NOMO-1 treated with DMSO at 0.1 percent for 48 hours (cell line): Measurements from ENCODE around the gene BPIFB6.
"Not testable (repeated sequence)": the region's sequence is repeated elsewhere in the genome, so short reads cannot be mapped to it uniquely, and the experiment has no call there.

Experiments used
- DNase-seq: peaks from one replicate; lab custom pipeline; 2025; ENCODE audit not compliant: unreplicated experiment; lab: John Stamatoyannopoulos, UW

The BPIFB6 gene

GRCh38 chr20:33027769-33028751 is 3.4 kb upstream of the BPIFB6 start:
- no peak for DNase-seq

DNA sequence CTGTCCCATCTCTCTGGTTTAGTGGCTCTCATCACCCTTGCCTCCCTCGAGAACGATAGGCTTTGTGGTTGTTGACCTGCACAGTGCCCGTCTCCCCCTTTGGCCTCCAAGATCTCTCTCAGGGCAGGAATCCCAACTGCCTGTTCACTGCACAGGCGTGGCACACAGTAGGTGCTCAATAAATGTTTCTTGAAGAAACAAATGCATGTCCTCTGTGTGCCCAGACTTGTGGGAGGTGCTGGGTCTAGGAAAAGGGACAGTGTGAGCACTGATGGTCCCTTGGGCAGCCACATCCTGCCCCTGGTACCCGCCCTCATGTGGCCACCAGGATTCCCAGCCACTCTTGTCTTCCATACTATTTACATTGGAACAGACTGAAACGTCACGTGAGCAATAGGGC is 2.6 kb upstream of the BPIFB6 start:
- no peak for DNase-seq

- no peak for DNase-seq
Measured at GRCh38 chr20:33030076-33030475, 1.4 kb upstream of the BPIFB6 start.

DNA sequence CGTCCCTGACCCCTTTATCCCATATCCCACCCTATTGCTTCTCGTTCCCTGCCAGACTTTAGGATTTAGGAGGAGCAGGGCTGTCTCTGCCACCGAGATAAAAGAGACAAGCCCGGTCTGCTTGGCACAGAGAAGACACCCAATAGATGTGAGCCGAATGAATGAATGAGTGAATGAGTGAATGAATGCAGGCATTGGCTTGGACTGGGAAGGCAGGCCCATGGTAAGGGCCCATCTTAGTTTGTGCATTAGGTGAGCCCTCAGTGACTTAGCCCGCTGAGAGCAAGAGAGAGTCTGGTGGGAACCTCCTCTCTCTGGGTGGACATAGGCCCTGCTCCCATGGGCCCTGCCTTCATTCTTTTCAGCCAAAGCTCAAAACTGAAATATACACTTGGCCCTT is 879 bp upstream of the BPIFB6 start:
- no peak for DNase-seq

DNA sequence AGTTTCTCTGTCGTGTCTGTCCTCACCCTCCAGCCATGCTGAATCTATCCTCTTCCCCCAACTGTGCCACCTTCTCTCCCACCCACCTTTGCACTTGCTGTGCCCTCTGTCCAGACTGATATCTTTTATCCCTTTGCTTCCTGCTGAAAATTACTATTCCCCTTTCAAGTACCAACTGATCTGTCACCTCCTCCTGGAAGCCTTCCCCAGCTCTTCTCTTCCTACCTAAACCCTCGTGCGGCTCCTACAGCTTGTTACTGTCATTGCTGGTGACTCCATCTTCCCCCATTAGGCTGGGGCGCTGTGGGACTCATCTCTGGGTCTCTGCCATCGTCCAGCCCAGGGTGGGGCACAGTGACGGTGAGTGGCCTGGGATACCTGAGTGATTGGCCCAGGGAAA is 1.1 kb downstream of the BPIFB6 start:
- no peak for DNase-seq

DNA sequence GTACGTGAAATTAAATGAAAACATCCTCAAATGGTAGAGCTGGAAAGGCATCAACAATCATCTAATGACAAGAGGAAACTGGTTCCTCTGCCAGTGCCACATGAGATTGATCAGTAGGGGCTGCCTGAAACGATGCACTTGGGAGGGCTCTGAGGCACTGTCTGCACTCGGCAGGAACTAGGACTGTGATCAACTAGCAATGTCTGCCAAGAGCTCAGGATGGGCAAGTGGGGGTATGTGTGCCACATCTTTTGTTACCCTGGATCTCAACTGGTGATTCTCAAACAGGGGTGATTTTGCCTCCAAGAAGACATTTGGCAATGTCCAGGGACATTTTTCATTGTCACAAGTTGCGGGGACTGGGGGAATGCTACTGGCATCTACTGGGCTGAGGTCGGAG is 1.9 kb downstream of the BPIFB6 start:
- no peak for DNase-seq

DNA sequence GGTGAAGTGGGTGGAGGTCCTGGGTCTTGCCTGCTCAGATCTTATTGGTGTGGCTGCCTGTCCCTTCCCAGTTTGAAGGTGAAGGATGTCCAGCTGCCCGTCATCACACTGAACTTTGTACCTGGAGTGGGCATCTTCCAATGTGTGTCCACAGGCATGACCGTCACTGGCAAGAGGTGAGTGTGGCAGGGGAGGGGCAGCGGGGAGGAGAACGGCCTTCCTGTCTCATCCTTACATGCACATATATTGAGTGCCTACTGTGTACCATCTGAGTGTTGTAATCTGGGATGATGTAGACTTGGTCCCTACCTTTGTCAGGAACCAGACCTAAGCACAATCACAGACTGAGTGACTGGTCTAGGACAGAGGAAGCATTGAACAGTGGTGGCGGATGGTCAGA is 2.7 kb downstream of the BPIFB6 start:
- DNase-seq: no peak

DNA sequence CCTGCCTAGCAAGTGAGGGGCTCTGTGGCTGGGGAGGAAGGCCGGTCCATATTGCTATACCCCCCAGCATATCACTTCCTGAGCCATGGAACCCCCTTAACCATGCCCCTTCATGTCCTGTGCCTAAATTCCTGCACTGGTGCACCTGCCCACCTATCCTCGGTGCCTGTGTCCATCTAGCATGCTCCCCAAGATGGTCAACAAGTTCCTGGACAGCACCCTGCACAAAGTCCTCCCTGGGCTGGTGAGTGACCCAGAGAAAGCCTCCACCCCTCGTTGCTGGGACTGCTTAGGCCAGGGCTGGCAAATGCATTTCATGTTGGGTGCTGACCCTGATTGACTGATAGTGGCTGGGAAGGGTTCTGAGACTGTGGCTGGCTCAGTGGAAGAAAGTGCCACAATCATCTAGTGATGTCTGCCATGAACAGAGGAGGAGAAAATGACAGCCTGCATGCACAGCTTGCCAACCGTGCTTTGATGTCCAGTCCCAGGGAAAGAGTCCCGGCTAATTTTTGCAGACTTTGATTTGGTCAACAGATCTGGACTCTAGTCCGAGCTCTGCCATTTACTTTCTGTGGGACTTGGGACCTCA is 3.5 kb downstream of the BPIFB6 start:
- no peak for DNase-seq

GRCh38 chr20:33037456-33037855 is 6.0 kb downstream of the BPIFB6 start:
- no peak for DNase-seq

GRCh38 chr20:33038243-33038642 is 6.8 kb downstream of the BPIFB6 start:
- DNase-seq: no peak

DNA sequence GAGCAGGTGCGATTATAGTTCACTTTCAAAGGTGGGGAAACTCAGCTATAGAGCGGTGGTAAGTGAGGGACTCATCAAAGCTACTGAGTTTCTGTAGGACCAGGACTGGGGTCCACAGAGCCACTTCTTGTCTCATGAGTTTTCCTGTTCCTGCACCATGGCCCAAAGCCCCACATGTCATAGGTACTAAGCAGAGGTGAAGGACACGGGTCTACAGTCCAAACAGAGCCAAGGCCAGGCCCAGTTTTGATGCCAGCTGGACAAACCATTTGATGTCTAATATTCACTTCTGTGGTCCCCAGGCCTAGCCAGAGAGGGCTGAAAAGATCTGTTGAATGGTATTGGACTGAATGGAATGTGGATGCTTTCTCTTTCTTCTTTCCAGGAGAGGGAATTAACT is 11.0 kb downstream of the BPIFB6 start:
- no peak for DNase-seq

DNA sequence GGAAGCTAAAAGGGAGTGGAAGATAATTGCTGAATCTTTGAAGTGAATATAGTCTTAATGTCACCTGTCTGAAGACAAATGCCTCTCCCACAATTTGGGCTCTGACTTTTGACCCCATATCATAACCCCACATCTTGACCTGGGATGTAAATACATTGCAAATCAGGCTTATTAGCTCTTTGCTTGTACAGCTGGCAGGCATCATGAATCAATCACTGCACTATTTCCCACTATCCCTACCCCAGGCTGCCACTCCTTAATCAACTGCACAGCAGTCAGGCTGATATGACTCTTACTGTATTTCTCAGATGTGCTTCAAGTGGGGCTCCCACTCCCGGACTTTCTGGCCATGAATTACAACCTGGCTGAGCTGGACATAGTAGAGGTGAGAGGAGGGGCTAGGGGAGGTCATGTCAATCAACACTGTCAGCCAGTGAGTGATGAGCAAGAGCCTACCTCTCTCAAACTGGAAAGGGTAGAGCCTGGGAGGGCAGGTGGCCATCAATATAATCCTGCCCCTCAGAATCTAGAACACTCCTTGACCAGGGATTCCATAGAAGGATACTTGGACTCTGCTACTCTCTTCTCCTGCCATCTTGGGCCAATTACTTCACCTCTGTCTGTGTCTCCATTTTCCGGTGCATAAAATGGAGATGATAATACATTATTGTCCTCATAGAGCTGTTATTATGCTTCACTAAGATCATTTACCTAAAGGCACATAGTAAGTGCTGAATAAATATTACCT is 11.7 kb downstream of the BPIFB6 start:
- DNase-seq: no peak

DNA sequence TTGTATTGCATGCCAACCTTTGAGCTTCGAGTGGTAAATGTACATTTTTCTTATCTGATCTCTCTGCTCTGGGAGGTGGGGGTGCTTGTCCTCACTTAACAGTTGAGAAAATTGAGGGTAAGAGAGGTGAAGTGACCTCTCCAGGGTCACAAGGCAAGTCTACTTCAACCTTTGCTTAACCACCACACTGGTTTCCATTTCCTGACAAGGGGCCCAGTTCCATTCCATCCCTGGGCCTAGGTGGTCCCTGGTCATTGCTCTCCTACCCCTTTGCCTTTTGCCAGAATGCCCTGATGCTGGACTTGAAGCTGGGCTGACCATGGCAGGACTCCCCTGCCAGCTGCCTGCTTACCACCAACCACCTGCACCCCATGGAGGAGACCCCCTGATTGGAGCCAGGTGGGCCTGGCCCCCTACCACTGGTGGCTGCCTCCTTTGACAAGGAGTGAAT is 12.3 kb downstream of the BPIFB6 start:
- no peak for DNase-seq

GRCh38 chr20:33045129-33045721 is 13.8 kb downstream of the BPIFB6 start:
- DNase-seq: not testable (repeated sequence)

DNA sequence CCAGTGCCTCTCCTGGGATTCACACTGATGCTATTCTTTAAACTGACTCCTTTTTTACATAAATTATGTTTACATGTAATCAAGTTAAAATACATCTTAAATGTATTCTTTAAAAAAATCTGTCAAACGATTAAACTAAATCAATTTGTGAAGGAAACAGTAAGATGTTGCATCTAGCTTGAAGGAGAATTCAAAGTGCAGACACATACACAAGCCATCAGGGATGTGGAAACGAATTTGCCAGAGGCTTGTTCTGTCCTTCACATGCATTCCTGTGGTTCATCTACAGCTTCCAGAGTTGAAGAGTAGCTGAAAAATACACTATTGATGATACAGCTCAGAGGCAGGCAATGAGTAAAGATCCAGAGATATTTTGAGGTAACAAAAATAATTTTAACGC is 15.0 kb downstream of the BPIFB6 start:
- no peak for DNase-seq

DNA sequence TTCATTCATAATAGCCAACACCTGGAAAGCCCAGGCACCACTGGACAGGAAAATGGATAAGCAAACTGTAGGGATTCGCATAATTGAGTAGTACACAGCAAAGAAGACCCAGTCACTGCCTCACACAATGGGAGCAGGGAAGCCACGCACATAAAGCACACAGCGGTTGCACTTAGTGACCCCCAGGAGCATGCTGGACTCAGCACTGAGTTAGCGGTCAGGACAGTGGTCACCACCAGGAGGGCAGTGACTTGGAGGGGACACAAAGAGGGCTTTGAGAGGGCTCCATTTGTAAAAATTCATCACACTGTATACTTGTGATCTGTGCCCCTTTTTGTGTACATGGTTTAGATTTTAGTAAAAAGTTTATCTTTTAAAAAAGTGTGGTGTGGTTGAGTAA is 19.9 kb downstream of the BPIFB6 start:
- no peak for DNase-seq

GRCh38 chr20:33053291-33054106 is 22.1 kb downstream of the BPIFB6 start, which contains the start of gene BPIFB3:
Gene BPIFB3 (plus strand): TSS chr20:33053903. CDS start chr20:33055436, 1,533 bp downstream.
- no peak for DNase-seq

DNA sequence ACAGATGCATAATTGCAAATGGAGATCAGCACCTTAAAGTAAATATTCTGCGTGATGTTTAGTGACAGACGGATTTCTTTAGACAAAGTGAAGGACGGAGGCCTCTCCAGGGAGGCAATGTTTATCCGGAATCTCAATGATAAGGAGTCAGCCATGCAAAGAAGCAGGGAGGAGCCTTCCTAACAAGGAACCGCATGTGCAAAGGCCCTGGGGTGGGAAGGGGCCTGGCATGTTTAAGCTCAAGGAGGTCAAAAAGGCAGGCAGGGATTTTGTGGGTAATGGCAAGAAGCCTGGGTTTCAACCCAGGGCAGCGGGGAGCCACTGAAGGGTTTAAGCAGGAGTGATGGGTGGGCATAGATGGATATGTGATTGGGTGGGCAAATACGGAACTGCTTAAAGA is 22.9 kb downstream of the BPIFB6 start:
- DNase-seq: no peak

- DNase-seq: no peak
Measured at GRCh38 chr20:33054791-33055190, 23.3 kb downstream of the BPIFB6 start.

DNA sequence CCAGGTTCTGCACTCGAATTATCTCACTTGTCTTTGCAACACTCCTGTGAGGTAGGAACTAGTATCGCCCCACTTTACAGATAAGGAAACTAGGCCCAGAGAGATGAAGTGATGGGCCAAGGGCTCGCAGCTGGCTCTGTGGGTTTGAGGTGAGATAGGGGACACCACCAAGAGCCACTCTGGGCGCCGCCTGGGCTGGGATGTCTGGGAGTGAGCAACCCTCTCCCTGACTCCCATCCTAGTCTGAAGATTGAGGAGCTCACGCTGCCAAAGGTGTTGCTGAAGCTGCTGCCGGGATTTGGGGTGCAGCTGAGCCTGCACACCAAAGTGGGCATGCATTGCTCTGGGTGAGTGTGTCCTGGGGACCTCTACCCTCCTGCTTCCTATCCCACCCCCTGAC is 27.7 kb downstream of the BPIFB6 start:
- no peak for DNase-seq
